ENCODE data around the gene JMJD1C. TPM values are rescaled to one million over a fixed set of nuclear protein-coding genes. Genes with fewer than 3 reads are reported as not detected.
A peak's percentile ranks its signal among the peaks of the same experiment; 100 is the strongest.

The JMJD1C gene
- total RNA-seq, 4 donors from 2014 or later = 127 to 330 (median 208) TPM

DNA sequence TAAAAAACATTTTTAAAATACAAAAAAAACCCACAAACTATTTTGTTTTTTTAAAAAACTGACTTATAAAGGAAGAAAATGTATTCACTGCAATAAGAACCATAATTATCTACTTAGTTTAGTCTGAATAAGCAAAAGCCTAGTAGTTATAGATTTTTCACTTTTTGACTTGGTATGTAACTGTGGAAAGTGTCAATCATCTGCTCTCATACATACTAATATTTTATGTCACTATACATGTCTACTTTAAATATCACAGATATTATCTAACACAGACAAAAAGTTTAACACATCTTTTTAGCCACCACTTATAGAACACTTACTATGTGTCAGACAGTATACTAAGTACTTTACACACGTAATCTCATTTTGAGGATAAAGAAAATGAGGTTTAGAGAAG lies 3.2 kb upstream of the JMJD1C start:
- intact Hi-C loops (cut with DNase I; ENCODE audit: low total_unique reads) = no loop called here
- no peak for TF ChIP-seq POLR2A (IDR thresholded peaks at IDR 0.05)
- TF ChIP-seq, protein P1, sequence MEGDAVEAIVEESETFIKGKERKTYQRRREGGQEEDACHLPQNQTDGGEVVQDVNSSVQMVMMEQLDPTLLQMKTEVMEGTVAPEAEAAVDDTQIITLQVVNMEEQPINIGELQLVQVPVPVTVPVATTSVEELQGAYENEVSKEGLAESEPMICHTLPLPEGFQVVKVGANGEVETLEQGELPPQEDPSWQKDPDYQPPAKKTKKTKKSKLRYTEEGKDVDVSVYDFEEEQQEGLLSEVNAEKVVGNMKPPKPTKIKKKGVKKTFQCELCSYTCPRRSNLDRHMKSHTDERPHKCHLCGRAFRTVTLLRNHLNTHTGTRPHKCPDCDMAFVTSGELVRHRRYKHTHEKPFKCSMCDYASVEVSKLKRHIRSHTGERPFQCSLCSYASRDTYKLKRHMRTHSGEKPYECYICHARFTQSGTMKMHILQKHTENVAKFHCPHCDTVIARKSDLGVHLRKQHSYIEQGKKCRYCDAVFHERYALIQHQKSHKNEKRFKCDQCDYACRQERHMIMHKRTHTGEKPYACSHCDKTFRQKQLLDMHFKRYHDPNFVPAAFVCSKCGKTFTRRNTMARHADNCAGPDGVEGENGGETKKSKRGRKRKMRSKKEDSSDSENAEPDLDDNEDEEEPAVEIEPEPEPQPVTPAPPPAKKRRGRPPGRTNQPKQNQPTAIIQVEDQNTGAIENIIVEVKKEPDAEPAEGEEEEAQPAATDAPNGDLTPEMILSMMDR (IDR thresholded peaks at IDR 0.05) = no peak

DNA sequence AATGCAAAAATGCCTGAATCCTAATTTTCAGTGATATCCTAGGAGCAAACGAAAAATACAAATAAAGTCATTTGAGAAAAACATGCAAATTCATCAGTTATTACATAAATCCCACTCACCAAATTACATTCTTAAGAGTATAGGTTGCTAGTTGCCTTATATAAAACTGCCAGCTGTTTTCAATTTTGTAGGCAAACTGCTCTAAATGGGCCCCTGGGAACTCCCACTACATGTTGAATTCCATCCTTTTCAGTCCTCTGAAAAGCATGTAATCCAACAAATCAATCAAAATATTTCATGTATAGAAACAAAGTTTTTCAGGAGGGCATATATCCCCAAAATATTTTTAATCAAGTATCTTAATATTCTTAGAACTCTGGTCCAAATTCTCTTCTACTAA lies 2.1 kb upstream of the JMJD1C start:
- TF ChIP-seq, protein P1 (IDR thresholded peaks at IDR 0.05) = no peak
- Histone ChIP-seq H3K4me3 (no peak overlapping the region), H3K9me3 (no peaks in the 10 kb centered on the region), H3K27ac (no peak overlapping the region), H3K27me3 (no peaks in the 10 kb centered on the region), H3K36me3 (no peaks in the 10 kb centered on the region), H3K4me1 (no peaks in the 10 kb centered on the region)
- DNase-seq = no peak
- intact Hi-C loops (cut with DNase I; ENCODE audit: low total_unique reads) = no loop called here

More for the DNA sequence above, 3.2 kb upstream of the JMJD1C start:
- Histone ChIP-seq H3K4me1 (no peaks in the 10 kb centered on the region), H3K9me3 (no peaks in the 10 kb centered on the region), H3K36me3 (no peaks in the 10 kb centered on the region), H3K27ac (no peak overlapping the region), H3K27me3 (no peaks in the 10 kb centered on the region), H3K4me3 (no peak overlapping the region)
- DNase-seq = no peak

DNA sequence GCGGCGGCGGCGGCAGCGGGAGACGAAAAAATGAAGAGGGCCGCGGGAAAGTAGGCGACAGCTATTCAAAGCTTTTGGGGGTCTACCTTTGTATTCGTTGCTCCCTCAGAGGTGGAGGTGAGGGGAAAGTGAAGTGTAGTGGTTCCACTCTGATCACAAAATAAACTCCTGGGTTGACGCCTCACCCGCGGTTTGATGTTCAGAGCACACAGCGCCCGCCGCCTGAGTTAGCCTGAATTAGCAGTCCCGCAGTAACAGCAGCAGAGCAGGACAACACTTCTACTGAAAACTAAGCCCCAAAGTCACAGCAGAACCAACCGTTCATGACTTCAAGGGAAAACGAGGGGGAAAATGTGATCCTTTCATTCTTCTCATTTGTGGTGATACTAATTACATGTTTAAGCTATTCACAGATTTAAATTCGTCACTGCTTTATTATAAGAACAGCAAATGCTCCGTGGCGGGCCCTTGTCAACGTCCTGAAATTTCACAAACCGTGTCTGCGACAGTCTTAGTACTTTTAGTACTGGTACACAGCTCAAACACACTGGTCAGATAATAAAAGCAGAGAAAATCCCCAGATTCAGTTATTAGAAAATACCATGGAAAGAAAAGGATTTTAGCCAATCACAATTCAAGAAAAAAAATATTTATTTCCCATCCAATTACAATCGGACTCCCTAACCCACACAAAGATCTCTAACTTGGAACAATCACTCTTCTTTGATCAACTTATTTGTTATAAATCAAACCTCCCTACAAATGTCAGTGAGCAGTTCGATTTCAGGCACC lies 563 bp upstream of the JMJD1C start:
- no peaks in the 10 kb centered on the region for H3K27me3 ChIP-seq
- TF ChIP-seq POLR2A (IDR thresholded peaks at IDR 0.05) = peak in 1 of 2 donors; percentile 30
- TF ChIP-seq, protein P1 (IDR thresholded peaks at IDR 0.05) = no peak
- intact Hi-C loops (cut with DNase I; ENCODE audit: low total_unique reads) = no loop called here
- H3K4me1 ChIP-seq = no peaks in the 10 kb centered on the region
- H3K36me3 ChIP-seq = no peaks in the 10 kb centered on the region
- H3K9me3 ChIP-seq = no peaks in the 10 kb centered on the region
- peak overlapping the region; percentile 77 to 89 for H3K4me3 ChIP-seq
- peak overlapping the region; percentile 97 for H3K27ac ChIP-seq
- DNase-seq = peak in 1 of 2 donors; percentile 62

DNA sequence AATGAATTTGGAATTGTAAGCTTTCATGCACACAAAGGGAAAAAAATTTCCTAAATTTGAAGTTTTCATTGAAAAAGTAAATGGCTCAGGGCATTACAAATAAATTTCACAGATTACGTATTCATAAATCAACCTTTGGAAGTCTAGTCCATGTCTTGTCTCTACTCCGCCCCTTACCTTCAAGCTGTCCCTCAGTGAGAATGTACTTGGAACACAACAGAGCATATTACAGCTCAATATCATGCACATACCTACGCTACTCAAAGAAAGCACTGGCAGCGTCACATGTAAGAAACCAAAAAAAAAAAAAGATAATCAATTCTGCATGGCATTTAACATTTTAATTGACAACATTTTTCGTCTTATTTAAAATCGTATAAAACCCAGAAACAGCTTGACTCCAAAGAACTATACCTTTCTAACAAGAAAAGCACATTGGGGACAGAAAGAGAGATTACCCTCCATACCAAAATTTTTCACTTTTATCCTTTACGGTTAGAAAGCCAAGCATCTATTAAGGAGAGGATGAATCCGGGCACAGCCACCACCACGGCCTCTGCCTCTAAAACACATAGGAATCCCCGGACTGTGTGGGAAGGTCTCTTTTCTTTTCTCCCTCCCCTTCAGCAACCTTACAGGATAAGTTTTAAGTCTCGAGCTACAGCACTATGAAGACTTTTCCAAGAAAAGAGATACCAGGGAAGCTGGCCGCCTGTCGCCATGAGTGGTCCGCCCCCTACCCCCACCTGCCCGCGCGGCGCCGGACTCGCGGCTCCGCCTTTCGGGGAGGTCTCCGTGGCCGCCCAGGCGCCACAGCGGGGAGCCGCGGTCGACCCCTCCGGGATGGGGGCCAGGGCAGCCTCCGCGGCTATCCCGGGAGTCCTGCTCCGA lies 1.1 kb downstream of the JMJD1C start:
- Histone ChIP-seq H3K27ac (peak overlapping the region; percentile 97), H3K9me3 (no peaks in the 10 kb centered on the region), H3K4me3 (peak overlapping the region; percentile 77 to 89), H3K4me1 (no peaks in the 10 kb centered on the region), H3K36me3 (no peaks in the 10 kb centered on the region), H3K27me3 (no peaks in the 10 kb centered on the region)
- intact Hi-C loops (cut with DNase I; ENCODE audit: low total_unique reads) = no loop called here
- no peak for TF ChIP-seq POLR2A (IDR thresholded peaks at IDR 0.05)
- TF ChIP-seq, protein P1 (IDR thresholded peaks at IDR 0.05) = no peak
- DNase-seq = peak in 1 of 2 donors; percentile 38

DNA sequence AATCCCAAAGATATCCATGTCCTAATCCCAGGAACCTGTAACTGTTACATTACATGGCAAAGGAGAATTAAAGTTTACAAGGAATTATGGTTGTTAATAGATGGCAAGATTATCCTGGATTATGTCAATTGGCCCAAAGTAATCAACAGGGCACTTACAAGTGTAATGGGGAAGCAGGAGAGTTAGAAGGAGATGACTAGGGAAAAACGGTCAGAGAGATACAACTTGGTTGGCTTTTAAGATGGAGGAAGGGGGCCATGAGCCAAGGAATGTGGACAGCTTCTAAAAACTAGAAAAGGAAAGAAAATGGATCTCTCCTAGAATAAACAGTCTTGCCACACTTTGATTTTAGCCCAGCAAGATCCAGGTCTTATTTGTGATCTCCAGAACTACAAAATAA lies 3.3 kb downstream of the JMJD1C start:
- Histone ChIP-seq H3K4me3 (no peak overlapping the region), H3K9me3 (no peaks in the 10 kb centered on the region), H3K27me3 (no peaks in the 10 kb centered on the region), H3K36me3 (no peaks in the 10 kb centered on the region), H3K4me1 (no peaks in the 10 kb centered on the region), H3K27ac (no peak overlapping the region)
- TF ChIP-seq, protein P1 (IDR thresholded peaks at IDR 0.05) = no peak
- TF ChIP-seq POLR2A (IDR thresholded peaks at IDR 0.05) = no peak
- no peak for DNase-seq
- intact Hi-C loops (cut with DNase I; ENCODE audit: low total_unique reads) = no loop called here
